Upper lobe of left lung (tissue), 6 donors: ENCODE data around the gene SPRED2. TPM values are rescaled to one million over a fixed set of nuclear protein-coding genes. Genes with fewer than 3 reads are reported as not detected.
A peak's percentile ranks its signal among the peaks of the same experiment; 100 is the strongest.

ENCODE experiments used
- ATAC-seq, 2 donors: fragments of 200-7000 bp; cut with Tn5 transposase; one replicate each; pipeline ENCODE4 v1.9.1; 2022; ENCODE audit warnings: mild to moderate bottlenecking in 2 of 2, moderate library complexity in 2 of 2; ENCODE audit not compliant: low FRiP score in 2 of 2
- DNase-seq, 2 donors: peaks; one replicate each; pipeline ENCODE4 v3.0.0-alpha.2; 2019 to 2020
- H3K27ac ChIP-seq, 4 donors: fragments of 200-600 bp; sonication (generic); one replicate each; pipeline ENCODE4 v1.5.1; 2016 to 2019
- H3K27me3 ChIP-seq, 4 donors: fragments of 200-600 bp; sonication (generic); one replicate each; pipeline ENCODE4 v1.5.1; 2017 to 2019
- H3K36me3 ChIP-seq, 4 donors: fragments of 200-600 bp; sonication (generic); one replicate each; pipeline ENCODE4 v1.5.1; 2016 to 2019
- H3K4me1 ChIP-seq, 4 donors: fragments of 200-600 bp; sonication (generic); one replicate each; pipeline ENCODE4 v1.5.1; 2018 to 2019
- H3K4me3 ChIP-seq, 4 donors: fragments of 200-600 bp; sonication (generic); one replicate each; pipeline ENCODE4 v1.5.1; 2017 to 2019; ENCODE audit warnings: mild to moderate bottlenecking in 2 of 4, moderate library complexity in 1 of 4
- H3K9me3 ChIP-seq, 4 donors: fragments of 200-600 bp; sonication (generic); one replicate each; pipeline ENCODE4 v1.5.1; 2018 to 2019
- CTCF ChIP-seq, 6 experiments: fragments of 450-650 bp in 4 of 6; fragments of 200-600 bp in 2 of 6; sonication (generic) in 2 of 6; IDR thresholded peaks; one replicate each; pipeline ENCODE4 v1.5.1; 2016 to 2019; ENCODE audit warnings: antibody characterized with exemption in 6 of 6
- EP300 ChIP-seq, 4 donors: sonication (generic); formaldehyde crosslinking; IDR thresholded peaks; one replicate each; pipeline ENCODE4 v1.5.1; 2017; ENCODE audit warnings: antibody characterized with exemption in 4 of 4, control low read depth in 2 of 4
- POLR2A ChIP-seq, 4 donors: fragments of 450-650 bp; IDR thresholded peaks; one replicate each; pipeline ENCODE4 v1.5.1; 2016 to 2017; ENCODE audit warnings: antibody characterized with exemption in 4 of 4, mild to moderate bottlenecking in 2 of 4
- POLR2AphosphoS5 ChIP-seq, 2 donors: sonication (generic); formaldehyde crosslinking; IDR thresholded peaks; one replicate each; pipeline ENCODE4 v1.5.1; 2017; ENCODE audit warnings: antibody characterized with exemption in 2 of 2
- WGBS, 2 donors: methylation state at CpG; one replicate each; pipeline ENCODE4 v1.1.5; 2017 to 2018; 5-methylcytosine and 5-hydroxymethylcytosine counted together
- total RNA-seq, 6 donors: library from RNA; depleted of rRNA in 4 of 6; stranded (reverse); fragments of >200 nt in 4 of 6; gene quantifications; one replicate each; pipeline versions ENCODE4 v1.1.0 to v1.2.1, GENCODE V29; 2016 to 2021
- donor health status: DM: no; HTN: no; CAD: no; lungs with moderate emphysema.
- donor health status: DM: no; HTN: yes; CAD: no; lungs with severe emphysema.

Gene SPRED2
- total RNA-seq, 6 donors from 2014 or later, result 15.7 to 53.0 (median 38.1) TPM

DNA sequence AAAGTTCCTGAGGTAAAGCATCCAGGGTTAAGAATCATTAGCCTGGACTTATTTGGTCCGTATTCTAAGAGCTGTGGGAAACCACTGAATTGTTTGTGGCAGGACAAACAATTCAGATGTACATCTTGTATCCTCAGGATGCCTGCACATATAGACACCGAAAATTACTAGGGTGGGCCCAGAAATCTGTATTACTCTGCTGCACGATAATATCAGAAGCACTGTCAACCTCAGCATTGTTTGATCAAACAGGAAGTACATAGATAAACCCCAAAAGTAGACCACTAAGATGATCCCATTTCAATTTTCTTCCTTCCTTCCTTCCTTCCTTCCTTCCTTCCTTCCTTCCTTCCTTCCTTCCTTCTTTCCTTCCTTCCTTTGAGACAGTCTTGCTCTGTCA is 34.2 kb upstream of the SPRED2 start:
- ATAC-seq (no peak), DNase-seq (no peak)
- Histone ChIP-seq H3K4me3 (no peak overlapping the region), H3K27me3 (no peaks in the 10 kb centered on the region), H3K4me1 (no peaks in the 10 kb centered on the region), H3K27ac (no peak overlapping the region), H3K36me3 (no peaks in the 10 kb centered on the region), H3K9me3 (no peaks in the 10 kb centered on the region)
- TF ChIP-seq CTCF (IDR thresholded peaks at IDR 0.05), result no peak
- TF ChIP-seq EP300 (IDR thresholded peaks at IDR 0.05), result no peak
- TF ChIP-seq POLR2AphosphoS5 (IDR thresholded peaks at IDR 0.05), result no peak
- TF ChIP-seq POLR2A (IDR thresholded peaks at IDR 0.05), result no peak
- WGBS, 2 donors, result 72 to 89% methylated on average over 3 of the region's 3 CpGs

DNA sequence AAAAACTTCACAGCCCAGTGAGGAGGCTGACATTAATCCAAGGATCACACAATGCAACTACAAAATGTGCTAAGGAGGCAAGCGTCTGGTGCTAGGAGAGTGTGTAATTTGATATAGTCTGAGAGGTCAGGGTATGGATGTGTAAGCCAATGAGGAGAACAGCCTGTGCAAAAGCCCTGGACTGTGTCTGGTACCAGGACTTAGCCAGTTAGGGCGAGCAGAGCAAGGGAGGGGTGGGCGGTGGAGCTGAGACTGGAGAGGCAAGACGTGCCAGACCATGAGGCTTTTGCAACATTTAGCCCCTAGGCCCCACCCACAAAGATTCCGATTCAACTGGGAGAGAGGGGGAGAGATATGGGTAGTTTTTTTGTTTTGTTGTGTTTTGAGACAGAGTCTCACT is 33.5 kb upstream of the SPRED2 start:
- TF ChIP-seq CTCF (IDR thresholded peaks at IDR 0.05) (no peak), EP300 (IDR thresholded peaks at IDR 0.05) (no peak)
- DNase-seq (no peak), ATAC-seq (peak in 1 of 2 donors; percentile 66)
- no peaks in the 10 kb centered on the region for H3K27me3 ChIP-seq
- no peaks in the 10 kb centered on the region for H3K4me1 ChIP-seq
- no peaks in the 10 kb centered on the region for H3K9me3 ChIP-seq
- H3K4me3 ChIP-seq, result no peak overlapping the region
- 89 to 90% methylated on average over 5 of the region's 5 CpGs for WGBS, 2 donors
- H3K27ac ChIP-seq, result no peak overlapping the region
- H3K36me3 ChIP-seq, result no peaks in the 10 kb centered on the region

DNA sequence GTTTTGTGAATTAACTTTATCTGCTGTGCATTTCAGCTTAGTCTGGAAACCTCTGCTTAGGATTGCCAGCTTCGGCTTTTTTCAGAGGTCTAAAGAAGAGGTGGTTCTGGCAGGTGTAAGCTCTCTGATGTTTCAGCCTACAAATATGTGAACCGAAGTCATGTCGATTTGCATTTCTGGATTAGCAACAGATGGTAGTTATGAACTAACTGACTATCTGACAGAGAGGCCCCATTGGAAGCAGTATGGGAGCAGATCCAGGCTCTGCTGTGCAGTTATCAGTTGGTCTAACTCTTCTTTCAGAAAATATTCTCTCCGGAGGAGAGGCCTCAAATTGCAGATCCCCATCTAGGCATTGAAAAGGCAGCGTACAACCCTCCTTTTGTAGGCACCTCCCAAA is 32.7 kb upstream of the SPRED2 start:
- Histone ChIP-seq H3K36me3 (no peaks in the 10 kb centered on the region), H3K4me1 (no peaks in the 10 kb centered on the region), H3K27me3 (no peaks in the 10 kb centered on the region), H3K4me3 (no peak overlapping the region), H3K9me3 (no peaks in the 10 kb centered on the region), H3K27ac (no peak overlapping the region)
- 84 to 86% methylated on average over 5 of the region's 5 CpGs for WGBS, 2 donors
- TF ChIP-seq EP300 (IDR thresholded peaks at IDR 0.05), result no peak
- TF ChIP-seq CTCF (IDR thresholded peaks at IDR 0.05), result no peak
- TF ChIP-seq POLR2AphosphoS5 (IDR thresholded peaks at IDR 0.05), result no peak
- no peak for TF ChIP-seq POLR2A (IDR thresholded peaks at IDR 0.05)
- no peak for DNase-seq
- peak in 1 of 2 donors; percentile 25 for ATAC-seq

- Histone ChIP-seq H3K9me3 (no peaks in the 10 kb centered on the region), H3K4me1 (no peaks in the 10 kb centered on the region), H3K36me3 (no peaks in the 10 kb centered on the region), H3K27ac (no peak overlapping the region), H3K27me3 (no peaks in the 10 kb centered on the region), H3K4me3 (no peak overlapping the region)
- TF ChIP-seq CTCF (IDR thresholded peaks at IDR 0.05) (no peak), POLR2A (IDR thresholded peaks at IDR 0.05) (no peak), POLR2AphosphoS5 (IDR thresholded peaks at IDR 0.05) (no peak), EP300 (IDR thresholded peaks at IDR 0.05) (no peak)
- DNase-seq (no peak), ATAC-seq (peak in 1 of 2 donors; percentile 85)
- WGBS, 2 donors, result 62 to 77% methylated on average over 3 of the region's 3 CpGs
These were observed 32.2 kb upstream of the SPRED2 start for GRCh38 chr2:65464604-65465003.

DNA sequence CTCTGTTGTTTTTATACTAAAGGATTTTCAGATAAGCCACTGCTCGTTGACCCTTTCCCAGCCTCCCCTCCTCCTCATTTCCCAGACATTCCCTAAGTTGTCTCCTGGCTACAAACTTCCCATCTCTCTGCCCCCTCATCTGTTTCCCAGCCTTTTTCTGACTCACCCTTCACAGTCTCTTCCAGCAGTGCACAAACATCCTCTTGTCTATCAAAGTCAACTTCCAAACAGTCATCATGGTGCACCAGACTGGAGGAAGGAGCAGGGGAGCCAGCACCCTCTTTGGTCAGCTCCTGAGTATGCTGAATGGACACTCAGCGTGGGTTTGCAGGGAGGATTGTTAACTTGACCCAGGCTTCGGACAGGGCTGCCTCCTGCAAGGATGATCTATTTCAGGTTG is 26.6 kb upstream of the SPRED2 start:
- no peaks in the 10 kb centered on the region for H3K27me3 ChIP-seq
- no peaks in the 10 kb centered on the region for H3K4me1 ChIP-seq
- H3K27ac ChIP-seq, result no peak overlapping the region
- WGBS, 2 donors, result 79 to 88% methylated on average over 3 of the region's 3 CpGs
- TF ChIP-seq POLR2AphosphoS5 (IDR thresholded peaks at IDR 0.05), result no peak
- no peak for TF ChIP-seq EP300 (IDR thresholded peaks at IDR 0.05)
- DNase-seq, result no peak
- no peaks in the 10 kb centered on the region for H3K9me3 ChIP-seq
- H3K4me3 ChIP-seq, result no peak overlapping the region
- no peak for ATAC-seq
- no peaks in the 10 kb centered on the region for H3K36me3 ChIP-seq
